Stimulated activated CD8-positive, alpha-beta memory T cell treated with anti-CD3 and anti-CD28 coated beads, Interleukin-4, amount 100 ng/mL, for 4 hours (primary cell): ENCODE data around the gene DDX23.

Experiments used
- DNase-seq, 2 donors: peaks; one replicate each; pipeline ENCODE4 v3.0.0-alpha.2; 2020; ENCODE audit warnings: low read depth in 2 of 2, low spot score in 1 of 2

The DDX23 gene

GRCh38 chr12:48824112-48824511 lies 27.9 kb downstream of the DDX23 start:
- DNase-seq: no peak

GRCh38 chr12:48823281-48823680 lies 28.7 kb downstream of the DDX23 start:
- no peak for DNase-seq

- DNase-seq: no peak
Observed at GRCh38 chr12:48822711-48823110, 29.3 kb downstream of the DDX23 start.

- DNase-seq: no peak
Observed at GRCh38 chr12:48822139-48822538, 29.8 kb downstream of the DDX23 start.

GRCh38 chr12:48819986-48820725 lies 31.8 kb downstream of the DDX23 start:
- DNase-seq: no peak

GRCh38 chr12:48818831-48819590 lies 33.0 kb downstream of the DDX23 start:
- no peak for DNase-seq

GRCh38 chr12:48817873-48818830 lies 33.8 kb downstream of the DDX23 start, which contains the start of gene CACNB3:
Gene CACNB3, plus strand, starts transcription at chr12:48818496. Its CDS starts 434 bp downstream, at chr12:48818930.
- peak; percentile 50 to 57 for DNase-seq

- DNase-seq: no peak
Observed at GRCh38 chr12:48816143-48816854, 35.7 kb downstream of the DDX23 start.

GRCh38 chr12:48815126-48816110 lies 36.5 kb downstream of the DDX23 start:
- no peak for DNase-seq

- DNase-seq: peak; percentile 35 to 39
Observed at GRCh38 chr12:48814262-48815125, 37.5 kb downstream of the DDX23 start.

- no peak for DNase-seq
Observed at GRCh38 chr12:48813465-48814261, 38.3 kb downstream of the DDX23 start.

GRCh38 chr12:48812389-48812788 lies 39.6 kb downstream of the DDX23 start:
- no peak for DNase-seq

GRCh38 chr12:48811437-48812090 lies 40.4 kb downstream of the DDX23 start:
- no peak for DNase-seq

- DNase-seq: no peak
Observed at GRCh38 chr12:48810903-48811431, 41.0 kb downstream of the DDX23 start.

- no peak for DNase-seq
Observed at GRCh38 chr12:48807981-48808380, 44.0 kb downstream of the DDX23 start.

GRCh38 chr12:48803675-48804074 lies 48.3 kb downstream of the DDX23 start:
- DNase-seq: no peak

- no peak for DNase-seq
Observed at GRCh38 chr12:48800971-48801370, 51.0 kb downstream of the DDX23 start.
